ENCODE measurements around the gene ZFC3H1. TPM values are rescaled to one million over a fixed set of nuclear protein-coding genes. Genes with fewer than 3 reads are reported as not detected.

The ZFC3H1 gene
- total and polyA plus RNA-seq, 2 donors (not counting 3 experiments of a cell fraction or from before 2014, with no cell fraction given) = 23.6 to 60.4 TPM

- peaks cover 16% of the 10 kb centered on the region for H3K79me2 ChIP-seq (ENCODE audit: control insufficient read depth, insufficient read depth, low read length)
- no peak for FAIRE-seq
- no peak overlapping the region for H2AFZ ChIP-seq (ENCODE audit: low read depth, low read length)
- H3K4me1 ChIP-seq (ENCODE audit: control insufficient read depth, extremely low read depth, insufficient read depth, low read length) = no peaks in the 10 kb centered on the region
- no peak overlapping the region for H3K4me2 ChIP-seq (ENCODE audit: insufficient read depth, low read length)
- H3K9ac ChIP-seq (replicated peaks; ENCODE audit: extremely low read depth, insufficient read depth, low read length) = no peak overlapping the region
- H4K20me1 ChIP-seq (replicated peaks; ENCODE audit: control insufficient read depth, extremely low read depth, insufficient read depth, low read length) = no peaks in the 10 kb centered on the region
- DNase-seq (ENCODE audit: low read depth, low spot score) = no peak
- H3K9me1 ChIP-seq (replicated peaks; ENCODE audit: control insufficient read depth, extremely low read depth, insufficient read depth, low read length) = no peaks in the 10 kb centered on the region
- H3K9me3 ChIP-seq (replicated peaks; ENCODE audit: control insufficient read depth, insufficient read depth, low read length) = no peaks in the 10 kb centered on the region
- no peak for TF ChIP-seq GATA2 (IDR thresholded peaks at IDR 0.05; ENCODE audit: insufficient read depth, insufficient read length, low read depth, low read length)
- TF ChIP-seq POLR2A (IDR thresholded peaks at IDR 0.05; ENCODE audit: low read depth, low read length) = no peak
- no peak for TF ChIP-seq CTCF (IDR thresholded peaks at IDR 0.05; ENCODE audit: extremely low read depth in 1 of 2, insufficient read depth in 1 of 2, low read depth in 1 of 2, low read length in 2 of 2)
- no peak for TF ChIP-seq POLR2AphosphoS5 (IDR thresholded peaks at IDR 0.05; ENCODE audit: insufficient read depth, low read depth, low read length)
- no peak for TF ChIP-seq MYC (IDR thresholded peaks at IDR 0.05; ENCODE audit: low read depth, low read length)
- no peak for TF ChIP-seq MAX (IDR thresholded peaks at IDR 0.05; ENCODE audit: insufficient read depth, insufficient read length)
- no peak for TF ChIP-seq FOS (IDR thresholded peaks at IDR 0.05; ENCODE audit: borderline replicate concordance, insufficient read depth, low read length)
- no peak for TF ChIP-seq JUN (IDR thresholded peaks at IDR 0.05; ENCODE audit: borderline replicate concordance, insufficient read depth, insufficient read length, low read depth)
- TF ChIP-seq EZH2 (IDR thresholded peaks at IDR 0.05; ENCODE audit: borderline replicate concordance, low read depth, low read length, severe bottlenecking) = no peak
- ChIA-PET POLR2A (no interaction called here), CTCF (no interaction called here)
- no TSS peak for BruUV-seq (replicated peaks)
- H3K4me3 ChIP-seq (replicated peaks in 1 of 3; ENCODE audit: insufficient read depth in 1 of 3, low read depth in 1 of 3, low read length in 3 of 3) = no peak overlapping the region
- intact Hi-C loops (cut with micrococcal nuclease) (no loop called here), dilution Hi-C loops (cut with MboI; ENCODE audit: extremely low pct_ligation_motif_present, low sequenced_read_pairs) (no loop called here)
- H3K27me3 ChIP-seq (ENCODE audit: control insufficient read depth in 2 of 2, insufficient read depth in 2 of 2, low read length in 2 of 2) = no peaks in the 10 kb centered on the region
- peaks cover 13 to 42% of the 10 kb centered on the region in 2 experiments for H3K36me3 ChIP-seq (ENCODE audit: control insufficient read depth in 2 of 2, extremely low read depth in 1 of 2, insufficient read depth in 2 of 2, low read length in 2 of 2)
- H3K27ac ChIP-seq (ENCODE audit: insufficient read depth, low read depth, low read length) = no peak overlapping the region
Observed at GRCh38 chr12:71641390-71641789, 22.3 kb downstream of the ZFC3H1 start.
